PC-9 (cell line): ENCODE measurements around the gene NT5DC1. TPM values are rescaled to one million over a fixed set of nuclear protein-coding genes. Genes with fewer than 3 reads are reported as not detected.

Experiments used
- BruUV-seq: library from RNA; stranded (reverse); fragments of 400-500 nt; replicated peaks from 2 replicates; lab custom pipeline; 2021; lab: Mats Ljungman, UMichigan
- CTCF ChIA-PET: fragments of 300-600 bp; sonication (Branson Sonifier 250); formaldehyde crosslinking; loops from one replicate; lab custom pipeline; 2022; ENCODE audit warnings: antibody characterized with exemption; lab: Charles Lee
- POLR2A ChIA-PET: fragments of 300-600 bp; sonication (Branson Sonifier 250); formaldehyde crosslinking; loops from one replicate; lab custom pipeline; 2022; ENCODE audit warnings: antibody characterized with exemption; ENCODE audit not compliant: unreplicated experiment; lab: Charles Lee
- DNase-seq, 2 experiments: peaks; one replicate each; pipeline versions ENCODE4 v3.0.0 to v3.0.0-alpha.2; 2015 to 2022; ENCODE audit warnings: mixed read lengths in 1 of 2
- H2AFZ ChIP-seq: fragments of 200-600 bp; sonication (generic); 2 replicates; pipeline ENCODE4 v1.8.1; 2017; ENCODE audit warnings: antibody characterized with exemption
- H3F3A ChIP-seq: fragments of 200-600 bp; sonication (generic); 2 replicates; pipeline ENCODE4 v1.8.1; 2017; ENCODE audit warnings: antibody characterized with exemption, mild to moderate bottlenecking, low read depth; ENCODE audit not compliant: insufficient read depth
- H3K27ac ChIP-seq: fragments of 200-600 bp; sonication (generic); 2 replicates; pipeline ENCODE4 v1.6.1; 2016; ENCODE audit warnings: mixed run types
- H3K27me3 ChIP-seq: fragments of 200-600 bp; sonication (generic); 2 replicates; pipeline ENCODE4 v1.6.1; 2016; ENCODE audit warnings: low read depth, mixed run types; ENCODE audit not compliant: insufficient read depth
- H3K36me3 ChIP-seq: fragments of 200-600 bp; sonication (generic); 2 replicates; pipeline ENCODE4 v1.6.1; 2016; ENCODE audit warnings: low read depth, mixed run types
- H3K4me1 ChIP-seq: fragments of 200-600 bp; sonication (generic); replicated peaks from 2 replicates; pipeline ENCODE4 v1.6.1; 2016; ENCODE audit warnings: mixed run types; ENCODE audit not compliant: insufficient read depth
- H3K4me2 ChIP-seq: fragments of 200-600 bp; sonication (generic); 2 replicates; pipeline ENCODE4 v1.6.1; 2017; ENCODE audit warnings: mixed run types
- H3K4me3 ChIP-seq: fragments of 200-600 bp; sonication (generic); 2 replicates; pipeline ENCODE4 v1.6.1; 2016; ENCODE audit warnings: mixed run types
- H3K79me2 ChIP-seq: fragments of 200-600 bp; sonication (generic); 2 replicates; pipeline ENCODE4 v1.6.1; 2017; ENCODE audit warnings: low read depth, mixed run types
- H3K9me2 ChIP-seq: fragments of 200-600 bp; sonication (generic); 2 replicates; pipeline ENCODE4 v1.8.1; 2017; ENCODE audit warnings: mild to moderate bottlenecking; ENCODE audit not compliant: insufficient read depth
- H3K9me3 ChIP-seq: fragments of 200-600 bp; sonication (generic); 2 replicates; pipeline ENCODE4 v1.8.1; 2016; ENCODE audit warnings: low read depth; ENCODE audit not compliant: insufficient read depth
- H4K20me1 ChIP-seq: fragments of 200-600 bp; sonication (generic); 2 replicates; pipeline ENCODE4 v1.8.1; 2017; ENCODE audit not compliant: insufficient read depth
- EZH2 ChIP-seq: fragments of 200-600 bp; sonication (generic); IDR thresholded peaks from 2 replicates; pipeline ENCODE4 v1.8.0; 2017; ENCODE audit warnings: antibody characterized with exemption, low read depth
- intact Hi-C: fragments of 100-400 bp; cut with micrococcal nuclease; formaldehyde crosslinking; loops from one replicate; pipeline ENCODE4 v1.10.0; 2022; ENCODE audit not compliant: unreplicated experiment
- total RNA-seq: library from RNA; stranded (reverse); gene quantifications from 2 replicates; pipeline ENCODE4 v1.2.3, GENCODE V29; 2021
- TF ChIP-seq, protein P1 (sequence below): fragments of 200-600 bp; sonication (generic); conservative IDR thresholded peaks from 2 replicates; pipeline ENCODE4 v1.6.1; 2017; ENCODE audit warnings: mixed run types, antibody characterized with exemption, mild to moderate bottlenecking, moderate library complexity

Gene NT5DC1
- total RNA-seq, 1 experiment from 2014 or later: 33.5 TPM

DNA sequence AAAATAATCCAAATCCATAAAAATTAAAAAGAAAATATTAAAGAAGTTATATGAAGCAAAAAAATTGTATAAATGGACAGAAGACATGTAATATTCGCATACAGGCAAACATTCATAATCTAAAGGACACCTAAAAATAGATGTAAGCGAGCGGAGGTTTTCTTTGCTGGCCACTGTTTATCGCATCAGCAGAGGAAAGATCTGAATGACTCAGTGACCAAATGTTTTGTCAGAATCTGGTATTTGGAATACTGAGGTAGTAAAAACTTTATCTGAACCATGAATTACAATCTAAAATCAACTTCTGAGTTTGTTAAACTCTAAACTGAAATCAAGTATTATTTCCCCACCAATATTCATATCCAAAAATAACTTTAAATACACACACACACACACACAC, 145.4 kb downstream of the NT5DC1 start:
- Histone ChIP-seq H3K9me2 (no peaks in the 10 kb centered on the region), H3K9me3 (no peaks in the 10 kb centered on the region), H3K27me3 (no peaks in the 10 kb centered on the region), H3K36me3 (no peaks in the 10 kb centered on the region), H3K4me3 (no peak overlapping the region), H3K79me2 (peaks cover 5% of the 10 kb centered on the region; the same call in 1 of the 2 replicates), H4K20me1 (no peaks in the 10 kb centered on the region), H2AFZ (no peak overlapping the region), H3K4me1 (peaks cover 20% of the 10 kb centered on the region), H3F3A (no peaks in the 10 kb centered on the region), H3K4me2 (no peak overlapping the region), H3K27ac (no peak overlapping the region)
- no TSS peak for BruUV-seq
- no peak for TF ChIP-seq EZH2
- TF ChIP-seq, protein P1, sequence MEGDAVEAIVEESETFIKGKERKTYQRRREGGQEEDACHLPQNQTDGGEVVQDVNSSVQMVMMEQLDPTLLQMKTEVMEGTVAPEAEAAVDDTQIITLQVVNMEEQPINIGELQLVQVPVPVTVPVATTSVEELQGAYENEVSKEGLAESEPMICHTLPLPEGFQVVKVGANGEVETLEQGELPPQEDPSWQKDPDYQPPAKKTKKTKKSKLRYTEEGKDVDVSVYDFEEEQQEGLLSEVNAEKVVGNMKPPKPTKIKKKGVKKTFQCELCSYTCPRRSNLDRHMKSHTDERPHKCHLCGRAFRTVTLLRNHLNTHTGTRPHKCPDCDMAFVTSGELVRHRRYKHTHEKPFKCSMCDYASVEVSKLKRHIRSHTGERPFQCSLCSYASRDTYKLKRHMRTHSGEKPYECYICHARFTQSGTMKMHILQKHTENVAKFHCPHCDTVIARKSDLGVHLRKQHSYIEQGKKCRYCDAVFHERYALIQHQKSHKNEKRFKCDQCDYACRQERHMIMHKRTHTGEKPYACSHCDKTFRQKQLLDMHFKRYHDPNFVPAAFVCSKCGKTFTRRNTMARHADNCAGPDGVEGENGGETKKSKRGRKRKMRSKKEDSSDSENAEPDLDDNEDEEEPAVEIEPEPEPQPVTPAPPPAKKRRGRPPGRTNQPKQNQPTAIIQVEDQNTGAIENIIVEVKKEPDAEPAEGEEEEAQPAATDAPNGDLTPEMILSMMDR: no peak
- CTCF ChIA-PET: no interaction called here
- intact Hi-C loops: no loop called here
- POLR2A ChIA-PET: no interaction called here
- no peak for DNase-seq

DNA sequence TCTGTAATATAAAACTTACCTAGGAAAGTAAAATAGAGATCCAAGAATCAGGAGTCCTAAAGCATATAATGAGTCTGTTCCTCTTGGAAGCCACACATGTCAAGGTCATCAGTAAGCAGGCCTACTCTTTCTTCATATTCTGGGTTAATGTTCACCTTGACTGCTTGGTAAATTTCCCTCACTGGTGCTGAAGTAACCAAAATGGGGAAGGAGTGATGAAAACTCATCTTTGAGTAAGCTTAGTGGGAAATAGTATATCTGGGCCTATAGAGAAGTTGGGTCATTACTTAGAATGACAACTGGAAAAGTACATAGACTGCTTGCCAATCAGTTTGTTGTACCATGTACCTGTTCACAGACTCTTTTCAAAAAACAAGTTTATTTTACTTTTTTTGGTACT, 146.6 kb downstream of the NT5DC1 start:
- ChIA-PET CTCF (no interaction called here), POLR2A (no interaction called here)
- H3F3A ChIP-seq: no peaks in the 10 kb centered on the region
- intact Hi-C loops: no loop called here
- no peak overlapping the region for H3K4me2 ChIP-seq
- H3K9me3 ChIP-seq: no peaks in the 10 kb centered on the region
- H3K4me1 ChIP-seq: peaks cover 32% of the 10 kb centered on the region
- no TSS peak for BruUV-seq
- H3K4me3 ChIP-seq: no peak overlapping the region
- TF ChIP-seq, protein P1: no peak
- TF ChIP-seq EZH2: no peak
- 0 out of 2 replicates have a peak, but pooled peaks cover 4% of the 10 kb centered on the region for H3K36me3 ChIP-seq
- no peaks in the 10 kb centered on the region for H3K27me3 ChIP-seq
- H3K27ac ChIP-seq: no peak overlapping the region
- H4K20me1 ChIP-seq: no peaks in the 10 kb centered on the region
- no peaks in the 10 kb centered on the region for H3K9me2 ChIP-seq
- no peak for DNase-seq
- H2AFZ ChIP-seq: no peak overlapping the region
- peaks cover 12% of the 10 kb centered on the region for H3K79me2 ChIP-seq

DNA sequence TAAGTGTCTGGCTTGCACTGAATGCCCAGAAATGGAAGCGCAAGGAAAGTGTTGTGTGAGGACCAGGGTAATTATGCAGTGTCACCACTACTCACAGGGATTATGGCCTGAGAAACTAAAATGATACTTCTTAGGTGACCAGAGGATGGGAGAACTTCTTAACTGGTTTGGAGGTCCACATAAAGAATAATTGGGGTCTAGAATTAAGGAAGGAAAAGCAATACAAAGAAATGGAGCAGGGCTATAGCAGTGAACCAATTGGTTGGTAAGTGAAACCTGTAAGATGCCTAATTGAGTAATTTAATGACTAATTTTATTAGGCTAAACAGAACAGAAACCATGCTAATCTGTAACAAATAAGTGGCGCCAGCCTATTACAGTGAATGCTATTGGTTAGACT, 147.9 kb downstream of the NT5DC1 start:
- Histone ChIP-seq H3K4me3 (no peak overlapping the region), H2AFZ (no peak overlapping the region), H3K27ac (no peak overlapping the region), H3K4me1 (peaks cover 40% of the 10 kb centered on the region), H3K9me3 (no peaks in the 10 kb centered on the region), H3K36me3 (0 out of 2 replicates have a peak, but pooled peaks cover 4% of the 10 kb centered on the region), H4K20me1 (no peaks in the 10 kb centered on the region), H3K9me2 (no peaks in the 10 kb centered on the region), H3K4me2 (no peak overlapping the region), H3F3A (no peaks in the 10 kb centered on the region), H3K79me2 (peaks cover 25% of the 10 kb centered on the region), H3K27me3 (no peaks in the 10 kb centered on the region)
- ChIA-PET POLR2A (no interaction called here), CTCF (no interaction called here)
- TF ChIP-seq, protein P1: no peak
- TF ChIP-seq EZH2: no peak
- BruUV-seq: no TSS peak
- DNase-seq: no peak
- intact Hi-C loops: no loop called here
